NCI-H2171 treated with DMSO at 0.1 percent for 48 hours (cell line): ENCODE data around the gene JAK3.

Experiments
- DNase-seq: peaks from one replicate; lab custom pipeline; 2025; lab: John Stamatoyannopoulos, UW

The JAK3 gene

GRCh38 chr19:17840019-17840418 is 7.8 kb downstream of the JAK3 start:
- no peak for DNase-seq

- no peak for DNase-seq
Observed at GRCh38 chr19:17837972-17838371, 9.8 kb downstream of the JAK3 start.

GRCh38 chr19:17836530-17836929 is 11.3 kb downstream of the JAK3 start:
- DNase-seq, result no peak

- peak; percentile 66 for DNase-seq
Observed at GRCh38 chr19:17835182-17836006, 12.4 kb downstream of the JAK3 start.

GRCh38 chr19:17834350-17835181 is 13.2 kb downstream of the JAK3 start:
- no peak for DNase-seq

GRCh38 chr19:17832443-17833208 is 15.2 kb downstream of the JAK3 start:
- no peak for DNase-seq

- no peak for DNase-seq
Observed at GRCh38 chr19:17831419-17831888, 16.3 kb downstream of the JAK3 start.

GRCh38 chr19:17830567-17831418 is 17.0 kb downstream of the JAK3 start:
- peak; percentile 92 for DNase-seq

- DNase-seq, result peak; percentile 86
Observed at GRCh38 chr19:17829855-17830566, 17.8 kb downstream of the JAK3 start.

GRCh38 chr19:17826508-17827056 is 21.2 kb downstream of the JAK3 start:
- no peak for DNase-seq

- no peak for DNase-seq
Observed at GRCh38 chr19:17824339-17824738, 23.4 kb downstream of the JAK3 start.

GRCh38 chr19:17821190-17821589 is 26.6 kb downstream of the JAK3 start, which contains the start of gene INSL3:
TSS of gene INSL3 (minus strand) at chr19:17821519. CDS start at chr19:17821506, 13 bp downstream.
- DNase-seq, result no peak

GRCh38 chr19:17817668-17818363 is 30.0 kb downstream of the JAK3 start:
- no peak for DNase-seq

GRCh38 chr19:17812099-17812498 is 35.7 kb downstream of the JAK3 start:
- DNase-seq, result no peak

GRCh38 chr19:17811681-17812080 is 36.1 kb downstream of the JAK3 start:
- no peak for DNase-seq

- DNase-seq, result no peak
Observed at GRCh38 chr19:17811103-17811502, 36.7 kb downstream of the JAK3 start.

GRCh38 chr19:17807731-17808316 is 40.0 kb downstream of the JAK3 start:
- no peak for DNase-seq

- no peak for DNase-seq
Observed at GRCh38 chr19:17806945-17807344, 40.8 kb downstream of the JAK3 start.

GRCh38 chr19:17805427-17805826 is 42.4 kb downstream of the JAK3 start:
- no peak for DNase-seq
